Measurements from ENCODE around the gene TGM2. TPM values are rescaled to one million over a fixed set of nuclear protein-coding genes. Genes with fewer than 3 reads are reported as not detected.

Gene TGM2
- total RNA-seq: 115 and 135 TPM in 2 replicates

GRCh38 chr20:38165089-38165965 is at the start of gene TGM2:
Gene TGM2, minus strand, starts transcription at chr20:38165270. Its CDS starts 72 bp downstream, at chr20:38165198.
- H3K4me3 ChIP-seq (ENCODE audit: low read depth, low read length): peak within 1 kb of the TSS; percentile 60

GRCh38 chr20:38214256-38215193 is 49.5 kb upstream of the TGM2 start:
- peak; percentile 10 for TF ChIP-seq CTCF (IDR thresholded peaks at IDR 0.05; ENCODE audit: insufficient read depth, low read length, poor library complexity, severe bottlenecking)
- no peak for DNase-seq (ENCODE audit: low read depth)
- Histone ChIP-seq H3K36me3 (ENCODE audit: control insufficient read depth, insufficient read depth, low read length) (no peaks in the 10 kb centered on the region), H3K27me3 (ENCODE audit: control insufficient read depth, insufficient read depth, low read length) (no peaks in the 10 kb centered on the region), H3K4me3 (ENCODE audit: low read depth, low read length) (no peak overlapping the region)

More at GRCh38 chr20:38165089-38165965, at the start of gene TGM2:
- TF ChIP-seq CTCF (IDR thresholded peaks at IDR 0.05; ENCODE audit: insufficient read depth, low read length, poor library complexity, severe bottlenecking): peak; percentile 80
- Histone ChIP-seq H3K36me3 (ENCODE audit: control insufficient read depth, insufficient read depth, low read length) (no peaks in the 10 kb centered on the region), H3K27me3 (ENCODE audit: control insufficient read depth, insufficient read depth, low read length) (no peaks in the 10 kb centered on the region)
- no peak for DNase-seq (ENCODE audit: low read depth)

GRCh38 chr20:38213607-38213940 is 48.5 kb upstream of the TGM2 start:
- no peaks in the 10 kb centered on the region for H3K36me3 ChIP-seq (ENCODE audit: control insufficient read depth, insufficient read depth, low read length)
- TF ChIP-seq CTCF (IDR thresholded peaks at IDR 0.05; ENCODE audit: insufficient read depth, low read length, poor library complexity, severe bottlenecking): no peak
- no peaks in the 10 kb centered on the region for H3K27me3 ChIP-seq (ENCODE audit: control insufficient read depth, insufficient read depth, low read length)
- H3K4me3 ChIP-seq (ENCODE audit: low read depth, low read length): no peak overlapping the region
- no peak for DNase-seq (ENCODE audit: low read depth)

- Histone ChIP-seq H3K4me3 (ENCODE audit: low read depth, low read length) (no peak overlapping the region), H3K27me3 (ENCODE audit: control insufficient read depth, insufficient read depth, low read length) (no peaks in the 10 kb centered on the region), H3K36me3 (ENCODE audit: control insufficient read depth, insufficient read depth, low read length) (no peaks in the 10 kb centered on the region)
- TF ChIP-seq CTCF (IDR thresholded peaks at IDR 0.05; ENCODE audit: insufficient read depth, low read length, poor library complexity, severe bottlenecking): no peak
- no peak for DNase-seq (ENCODE audit: low read depth)
These were observed 47.9 kb upstream of the TGM2 start for GRCh38 chr20:38212806-38213606.

- no peaks in the 10 kb centered on the region for H3K27me3 ChIP-seq (ENCODE audit: control insufficient read depth, insufficient read depth, low read length)
- DNase-seq (ENCODE audit: low read depth): no peak
- no peak overlapping the region for H3K4me3 ChIP-seq (ENCODE audit: low read depth, low read length)
- no peak for TF ChIP-seq CTCF (IDR thresholded peaks at IDR 0.05; ENCODE audit: insufficient read depth, low read length, poor library complexity, severe bottlenecking)
- no peaks in the 10 kb centered on the region for H3K36me3 ChIP-seq (ENCODE audit: control insufficient read depth, insufficient read depth, low read length)
These were observed 46.4 kb upstream of the TGM2 start for GRCh38 chr20:38211200-38212097.

Measured in kidney epithelial cell (primary cell).